GM21619 (cell line): ENCODE data around the gene PPP6R2.
"Not testable (repeated sequence)": the region's sequence is repeated elsewhere in the genome, so short reads cannot be mapped to it uniquely, and the experiment has no call there.

Source experiments
- ATAC-seq: cut with Tn5 transposase; IDR thresholded peaks from one replicate; pipeline ENCODE4 v1.9.1; 2021; ENCODE audit not compliant: unreplicated experiment

PPP6R2 gene

DNA sequence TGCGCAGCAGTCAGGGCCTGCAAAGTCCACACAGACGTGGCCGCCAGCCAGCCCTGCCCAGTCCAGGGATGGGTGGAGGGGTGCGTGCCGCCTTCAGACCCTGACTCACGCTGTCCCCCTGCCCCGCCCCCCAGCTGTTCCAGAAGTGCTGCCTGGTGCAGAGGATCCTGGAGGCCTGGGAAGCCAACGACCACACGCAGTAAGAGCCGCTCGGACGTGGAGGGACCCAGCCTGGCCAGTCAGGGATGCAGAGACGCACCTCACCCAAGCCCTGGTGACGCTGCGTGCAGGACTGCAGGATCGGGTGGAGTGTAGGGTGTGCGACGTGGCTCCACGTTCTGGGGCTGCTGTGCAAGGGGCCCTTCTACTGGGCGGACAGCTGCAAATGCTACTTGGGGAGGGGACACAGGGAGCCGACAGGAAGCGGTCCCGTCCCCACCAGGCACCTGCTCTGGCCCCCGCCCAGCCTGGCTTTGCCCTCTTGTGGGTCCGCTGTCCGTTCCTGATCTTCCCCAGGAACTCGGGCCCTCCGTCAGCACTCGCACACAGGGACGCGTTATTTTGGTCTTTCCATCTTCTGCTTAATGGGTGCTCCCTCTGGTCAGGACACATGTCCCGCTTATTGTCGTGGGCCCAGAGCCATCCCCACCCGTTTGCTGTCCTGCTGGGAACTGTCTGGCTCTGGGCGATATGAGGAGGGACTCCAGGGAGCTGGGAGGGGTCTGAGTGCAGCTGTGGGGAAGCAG is 89.2 kb downstream of the PPP6R2 start:
- no peak for ATAC-seq

DNA sequence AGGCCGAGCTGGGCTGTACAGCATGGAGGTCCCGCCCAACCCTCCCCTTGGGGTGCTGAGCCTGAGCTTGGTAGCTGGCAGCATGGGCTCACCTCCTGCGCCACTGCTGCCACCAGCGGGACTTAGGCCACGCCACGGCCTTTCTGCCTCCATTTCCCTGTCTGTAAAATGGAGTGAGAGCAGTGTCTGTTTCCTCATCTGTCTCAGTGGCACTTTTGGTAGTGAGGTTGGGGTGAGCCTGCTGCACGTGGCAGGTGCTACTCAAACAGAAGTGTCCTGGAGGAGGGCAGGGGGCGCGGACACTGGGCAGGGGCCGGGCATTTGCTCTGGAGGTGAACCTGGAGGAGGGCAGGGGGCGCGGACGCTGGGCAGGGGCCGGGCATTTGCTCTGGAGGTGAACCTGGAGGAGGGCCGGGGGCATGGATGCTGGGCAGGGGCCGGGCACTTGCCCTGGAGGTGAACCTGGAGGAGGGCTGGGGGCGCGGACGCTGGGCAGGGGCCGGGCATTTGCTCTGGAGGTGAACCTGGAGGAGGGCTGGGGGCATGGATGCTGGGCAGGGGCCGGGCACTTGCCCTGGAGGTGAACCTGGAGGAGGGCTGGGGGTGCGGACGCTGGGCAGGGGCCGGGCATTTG is 89.9 kb downstream of the PPP6R2 start:
- not testable (repeated sequence) for ATAC-seq

DNA sequence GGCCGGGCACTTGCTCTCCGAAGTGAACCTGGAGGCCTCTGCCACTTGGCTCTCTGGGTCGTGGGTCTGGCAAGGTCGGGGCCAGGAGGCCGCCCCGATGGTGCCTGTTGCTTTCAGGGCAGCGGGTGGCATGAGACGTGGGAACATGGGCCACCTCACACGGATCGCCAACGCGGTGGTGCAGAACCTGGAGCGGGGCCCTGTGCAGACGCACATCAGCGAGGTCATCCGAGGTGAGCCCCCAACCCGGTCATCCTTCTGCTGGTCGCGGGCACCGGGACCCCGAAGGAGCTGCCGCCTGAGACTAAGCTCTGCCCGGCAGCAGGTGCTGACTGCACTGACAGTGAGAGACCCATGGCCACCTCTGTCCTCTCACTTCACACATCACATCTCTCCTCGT is 91.7 kb downstream of the PPP6R2 start:
- no peak for ATAC-seq

DNA sequence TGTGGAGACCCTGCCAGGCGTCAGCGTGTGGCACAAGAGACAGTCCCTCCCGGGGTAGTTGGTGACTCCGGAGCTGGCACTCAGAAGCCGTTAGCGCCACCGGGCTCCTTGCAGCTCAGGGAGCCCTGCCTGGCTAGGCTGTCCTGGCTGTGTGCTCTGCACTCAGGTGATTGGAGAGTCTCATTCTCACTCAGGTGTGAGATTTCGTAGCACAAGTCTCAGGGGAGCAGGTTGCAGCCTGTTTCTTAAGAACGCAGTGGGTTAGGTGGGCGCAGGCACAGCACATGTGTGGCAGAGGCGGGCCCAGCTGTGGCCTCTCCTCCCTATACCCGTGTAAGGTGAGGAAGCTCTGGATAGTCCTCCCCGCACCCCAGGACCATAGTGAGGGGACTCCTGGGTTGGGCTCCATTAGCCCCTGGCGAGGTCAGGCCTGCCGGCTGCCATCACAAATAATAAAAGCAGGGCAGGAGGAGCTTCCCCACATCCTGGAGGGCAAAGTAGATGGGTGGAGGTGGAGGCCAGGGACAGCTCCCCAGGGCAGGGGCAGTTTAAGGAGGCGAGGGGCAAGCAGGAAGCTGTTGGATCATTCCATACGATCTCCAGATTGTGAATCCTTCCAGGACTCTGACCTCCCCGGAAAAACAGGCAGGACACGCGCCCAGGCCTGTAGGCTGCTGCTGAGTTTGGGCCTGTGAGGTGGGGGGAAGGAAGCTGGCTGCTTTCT is 92.3 kb downstream of the PPP6R2 start:
- no peak for ATAC-seq

DNA sequence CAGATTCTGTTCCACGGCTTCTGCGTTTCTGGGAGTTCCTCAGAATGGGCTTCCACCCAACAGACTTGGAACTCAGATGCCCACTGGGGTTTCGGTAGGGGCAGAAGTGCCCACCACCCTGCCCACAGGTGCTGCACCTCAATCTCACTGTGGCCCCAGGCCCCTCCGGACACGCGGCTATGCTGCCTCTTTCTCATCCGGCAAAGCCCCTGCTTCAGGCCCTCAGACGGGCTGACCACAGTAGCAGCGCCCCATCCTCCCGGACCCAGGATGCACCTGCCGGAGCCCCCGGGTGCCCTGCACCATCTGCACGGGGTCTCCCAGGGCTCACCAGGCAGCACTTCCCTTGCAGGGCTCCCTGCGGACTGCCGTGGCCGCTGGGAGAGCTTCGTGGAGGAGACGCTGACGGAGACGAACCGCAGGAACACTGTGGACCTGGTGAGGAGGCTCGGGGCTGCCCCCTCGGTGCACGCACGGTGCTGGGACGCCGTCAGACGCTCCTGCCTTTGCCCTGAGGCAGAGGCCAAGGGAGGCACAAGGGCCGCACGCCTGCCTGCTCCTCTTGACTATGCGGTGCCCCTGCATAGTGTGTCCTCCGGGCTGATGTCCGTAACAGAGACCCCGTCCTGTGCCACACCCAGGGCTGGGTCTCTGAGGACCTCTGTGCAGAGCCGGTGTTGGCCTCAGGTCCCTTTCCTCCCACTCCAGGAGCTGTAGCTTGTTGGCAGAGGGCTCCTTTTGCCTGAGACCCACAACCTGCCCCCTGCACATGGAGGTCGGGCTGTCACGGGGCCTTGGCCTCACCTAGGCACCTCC is 93.1 kb downstream of the PPP6R2 start:
- no peak for ATAC-seq

DNA sequence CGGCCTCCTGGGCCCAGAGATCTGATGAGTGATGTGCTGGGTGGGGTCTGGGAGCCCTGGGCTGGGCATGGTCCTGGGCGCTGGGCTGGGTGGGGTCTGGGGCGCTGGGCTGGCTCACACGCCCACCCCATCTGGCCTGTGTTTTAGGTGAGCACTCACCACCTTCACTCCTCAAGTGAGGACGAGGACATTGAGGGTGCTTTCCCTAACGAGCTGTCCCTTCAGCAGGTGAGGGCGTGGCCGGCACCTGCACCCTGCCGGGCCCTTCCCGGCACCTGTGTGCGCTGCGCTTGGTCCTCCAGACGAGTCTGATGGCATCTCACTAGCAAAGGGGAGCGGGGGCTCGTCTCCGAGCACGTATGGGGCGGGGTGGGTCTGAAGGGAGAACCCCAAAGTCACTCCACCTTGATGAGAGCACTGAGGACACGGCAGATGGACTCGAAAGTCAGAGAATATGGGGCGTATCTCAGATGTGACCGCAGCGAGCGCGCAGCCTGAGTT is 93.8 kb downstream of the PPP6R2 start:
- ATAC-seq = no peak

DNA sequence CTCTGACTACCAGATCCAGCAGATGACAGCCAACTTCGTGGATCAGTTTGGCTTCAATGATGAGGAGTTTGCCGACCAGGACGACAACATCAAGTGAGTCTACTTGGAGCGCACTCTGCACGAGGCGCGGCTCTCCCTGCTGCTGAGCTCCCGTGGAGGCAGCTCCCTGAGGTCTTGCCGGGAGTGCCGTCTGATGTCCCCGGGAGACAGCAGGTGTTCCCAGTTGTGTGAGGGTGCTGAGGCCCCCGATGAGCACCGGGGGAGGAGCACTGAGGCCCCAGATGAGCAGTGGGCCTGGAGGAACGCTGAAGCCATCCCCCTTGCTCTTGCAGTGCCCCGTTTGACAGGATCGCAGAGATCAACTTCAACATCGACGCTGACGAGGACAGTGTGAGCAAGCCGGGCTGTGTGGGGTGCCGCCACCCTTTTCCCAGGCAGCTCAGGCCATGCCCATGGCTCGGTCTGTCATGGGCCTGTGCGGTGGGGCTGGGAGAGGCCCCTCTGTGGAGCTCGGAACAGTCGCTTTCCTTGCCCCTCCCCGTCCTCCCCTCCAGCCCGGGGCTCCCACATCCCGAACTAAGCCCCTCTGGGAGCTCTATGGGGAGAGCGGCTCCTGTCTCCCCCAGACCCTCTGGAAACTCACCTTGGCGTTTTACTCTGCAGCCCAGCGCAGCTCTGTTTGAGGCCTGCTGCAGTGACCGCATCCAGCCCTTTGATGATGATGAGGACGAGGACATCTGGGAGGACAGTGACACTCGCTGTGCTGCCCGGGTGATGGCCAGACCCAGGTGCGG is 94.6 kb downstream of the PPP6R2 start:
- no peak for ATAC-seq

DNA sequence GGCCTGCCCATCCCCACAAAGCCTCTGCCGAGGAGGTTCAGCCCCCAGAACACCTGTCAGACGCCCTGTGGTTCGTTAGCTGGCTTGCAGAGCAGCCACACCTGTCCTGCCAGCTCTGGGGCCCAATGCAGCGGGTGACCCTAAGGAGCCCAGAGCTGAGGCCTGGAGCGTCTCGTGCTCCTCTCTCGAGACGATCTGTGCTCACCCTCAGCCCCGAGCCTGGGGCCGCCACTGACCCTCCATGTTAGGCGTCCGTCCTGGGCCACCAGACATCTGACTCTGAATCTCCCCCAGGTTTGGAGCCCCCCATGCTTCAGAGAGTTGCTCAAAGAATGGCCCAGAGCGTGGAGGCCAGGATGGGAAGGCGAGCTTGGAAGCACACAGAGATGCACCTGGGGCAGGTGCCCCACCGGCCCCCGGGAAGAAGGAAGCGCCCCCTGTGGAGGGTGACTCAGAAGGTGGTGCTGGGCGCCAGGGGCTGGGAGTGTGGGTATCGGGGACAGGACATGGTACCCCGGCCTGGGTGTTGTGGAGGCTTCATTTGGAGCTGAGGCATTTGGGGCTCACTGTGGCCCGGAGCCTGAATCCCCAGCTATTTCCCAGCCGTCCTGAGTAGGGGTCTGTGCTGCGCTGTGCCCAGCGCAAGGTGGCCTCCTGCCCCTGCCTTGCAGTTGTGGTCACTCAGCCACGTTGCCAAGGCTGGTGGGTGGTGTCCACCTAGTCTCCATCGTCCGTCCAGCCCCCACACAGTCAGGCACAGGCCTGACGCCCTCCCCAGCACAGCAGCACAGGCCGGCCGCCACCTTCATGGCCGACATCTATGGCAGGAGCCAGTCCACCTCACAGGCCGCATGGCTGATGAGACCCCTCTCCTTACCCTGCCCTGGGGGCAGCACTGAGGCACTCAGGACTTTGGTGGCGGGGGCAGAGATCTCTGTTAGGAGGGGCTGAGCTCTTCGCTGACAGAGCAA is 95.5 kb downstream of the PPP6R2 start:
- no peak for ATAC-seq

DNA sequence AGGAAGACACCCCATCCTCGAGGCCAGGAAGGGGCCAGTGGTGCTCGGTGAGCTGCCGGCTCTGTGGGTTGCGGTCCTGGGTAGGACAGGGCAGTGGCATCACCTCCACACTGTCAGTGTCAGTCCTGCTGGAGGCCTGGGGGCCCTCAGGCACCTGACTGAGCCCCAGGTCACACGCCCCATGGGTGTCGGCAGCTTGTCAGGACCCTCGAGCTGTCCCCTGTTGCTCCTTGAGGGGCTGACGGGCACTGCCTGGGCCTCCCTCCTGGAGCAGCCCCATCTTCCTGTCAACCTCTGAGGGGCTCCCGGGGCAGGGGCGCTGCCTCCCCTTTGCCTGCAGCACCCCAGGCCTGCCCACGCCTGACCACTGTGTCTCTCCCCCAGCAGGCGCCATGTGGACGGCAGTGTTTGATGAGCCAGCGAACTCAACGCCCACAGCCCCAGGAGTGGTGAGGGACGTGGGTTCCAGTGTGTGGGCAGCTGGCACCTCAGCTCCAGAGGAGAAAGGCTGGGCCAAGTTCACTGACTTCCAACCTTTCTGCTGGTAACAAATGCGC is 96.3 kb downstream of the PPP6R2 start:
- no peak for ATAC-seq

DNA sequence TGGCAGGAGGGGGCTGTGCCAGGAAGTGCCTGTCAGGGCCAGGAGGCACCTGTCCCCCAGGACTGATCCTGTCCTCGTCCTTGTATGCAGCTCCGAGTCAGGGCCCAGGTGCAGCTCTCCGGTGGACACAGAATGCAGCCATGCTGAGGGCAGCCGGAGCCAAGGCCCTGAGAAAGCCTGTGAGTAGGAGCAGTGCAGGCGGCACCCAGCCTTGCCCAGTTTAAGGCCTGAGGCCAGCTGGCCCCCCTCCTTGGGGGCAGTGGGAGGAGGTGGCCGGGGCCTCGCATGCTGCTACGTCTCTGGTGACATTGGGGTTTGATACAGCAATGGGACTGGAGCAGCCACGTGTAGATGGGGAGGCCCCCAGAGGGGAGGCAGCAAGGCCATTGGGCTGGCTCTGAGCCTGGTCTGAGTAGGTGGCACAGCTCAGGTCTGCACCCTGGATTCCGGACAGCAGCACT is 96.8 kb downstream of the PPP6R2 start:
- no peak for ATAC-seq

DNA sequence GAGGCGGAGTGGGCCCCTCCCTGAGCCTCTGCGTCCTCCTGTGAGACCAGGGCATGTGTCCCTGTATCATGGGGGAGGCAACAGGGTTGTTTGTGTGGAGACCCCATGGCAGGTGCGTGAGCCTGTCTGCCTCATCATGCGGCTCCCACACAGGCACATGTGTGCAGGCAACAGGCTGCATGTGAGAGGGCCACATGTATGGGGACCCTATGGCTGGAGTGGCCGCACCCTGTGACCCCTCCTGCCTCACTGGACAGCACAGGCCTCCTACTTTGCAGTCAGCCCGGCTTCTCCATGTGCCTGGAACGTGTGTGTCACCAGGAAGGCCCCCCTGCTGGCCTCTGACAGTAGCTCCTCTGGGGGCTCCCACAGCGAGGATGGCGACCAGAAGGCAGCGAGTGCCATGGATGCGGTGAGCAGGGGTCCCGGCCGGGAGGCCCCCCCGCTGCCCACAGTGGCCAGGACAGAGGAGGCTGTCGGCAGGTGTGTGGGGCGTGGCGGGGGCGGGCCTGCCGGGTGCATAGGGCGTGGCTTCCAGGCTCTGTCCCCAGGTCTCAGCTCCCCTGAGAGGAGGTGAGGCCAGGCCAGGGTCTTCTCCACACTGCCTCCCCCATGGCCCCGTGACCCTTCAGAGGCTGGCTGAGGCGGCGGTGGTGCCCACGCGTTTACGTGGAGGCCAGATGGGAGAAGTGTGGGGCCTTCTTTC is 97.6 kb downstream of the PPP6R2 start:
- ATAC-seq = no peak

DNA sequence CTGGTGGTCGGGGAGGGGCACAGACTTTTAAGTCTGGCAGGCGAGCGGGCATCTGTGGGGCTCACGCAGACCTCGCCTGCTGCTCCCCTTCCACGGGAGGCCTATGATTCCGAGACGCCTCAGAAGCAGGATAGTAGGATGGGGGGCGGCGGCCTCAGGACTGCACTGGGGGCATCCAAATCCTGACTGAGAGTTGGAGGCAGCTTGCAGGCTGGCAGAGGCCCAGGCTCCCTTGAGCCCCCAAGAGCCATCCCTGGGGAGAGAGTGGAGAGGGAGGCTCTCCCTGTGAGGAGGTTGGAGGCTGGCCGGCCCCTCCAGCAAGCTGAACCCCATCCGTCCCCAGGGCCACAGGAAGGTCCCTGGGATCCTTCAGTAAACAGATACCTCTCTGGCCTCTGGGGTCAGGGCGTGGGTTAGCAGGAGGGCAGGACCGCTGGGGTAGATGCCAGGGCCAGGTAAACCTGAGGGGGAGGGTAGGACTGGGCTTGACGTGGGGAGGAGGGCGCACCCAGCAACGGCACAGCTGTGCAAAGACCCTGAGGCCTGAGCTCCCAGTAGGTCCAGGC is 98.4 kb downstream of the PPP6R2 start:
- no peak for ATAC-seq

DNA sequence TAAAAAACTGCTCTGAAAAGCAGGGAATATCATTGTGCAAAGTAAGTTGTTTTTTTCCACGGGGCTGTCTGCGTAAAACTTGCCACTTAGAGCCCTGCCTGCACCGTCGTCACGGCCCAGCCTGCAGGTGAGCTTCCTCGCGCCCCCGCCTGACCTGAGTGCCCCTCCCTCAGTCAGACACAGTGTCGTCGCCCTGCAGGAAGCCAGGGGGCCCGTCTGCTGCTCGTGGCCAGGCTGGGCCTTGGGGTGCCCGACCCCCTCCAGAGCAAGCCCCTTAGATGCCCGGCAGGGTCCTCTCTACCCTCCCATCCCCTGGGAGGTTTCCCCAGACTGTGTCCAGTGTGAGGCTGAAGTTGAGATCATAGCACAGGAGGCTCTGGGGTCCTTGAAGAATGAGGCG is 100.1 kb downstream of the PPP6R2 start:
- ATAC-seq = no peak

DNA sequence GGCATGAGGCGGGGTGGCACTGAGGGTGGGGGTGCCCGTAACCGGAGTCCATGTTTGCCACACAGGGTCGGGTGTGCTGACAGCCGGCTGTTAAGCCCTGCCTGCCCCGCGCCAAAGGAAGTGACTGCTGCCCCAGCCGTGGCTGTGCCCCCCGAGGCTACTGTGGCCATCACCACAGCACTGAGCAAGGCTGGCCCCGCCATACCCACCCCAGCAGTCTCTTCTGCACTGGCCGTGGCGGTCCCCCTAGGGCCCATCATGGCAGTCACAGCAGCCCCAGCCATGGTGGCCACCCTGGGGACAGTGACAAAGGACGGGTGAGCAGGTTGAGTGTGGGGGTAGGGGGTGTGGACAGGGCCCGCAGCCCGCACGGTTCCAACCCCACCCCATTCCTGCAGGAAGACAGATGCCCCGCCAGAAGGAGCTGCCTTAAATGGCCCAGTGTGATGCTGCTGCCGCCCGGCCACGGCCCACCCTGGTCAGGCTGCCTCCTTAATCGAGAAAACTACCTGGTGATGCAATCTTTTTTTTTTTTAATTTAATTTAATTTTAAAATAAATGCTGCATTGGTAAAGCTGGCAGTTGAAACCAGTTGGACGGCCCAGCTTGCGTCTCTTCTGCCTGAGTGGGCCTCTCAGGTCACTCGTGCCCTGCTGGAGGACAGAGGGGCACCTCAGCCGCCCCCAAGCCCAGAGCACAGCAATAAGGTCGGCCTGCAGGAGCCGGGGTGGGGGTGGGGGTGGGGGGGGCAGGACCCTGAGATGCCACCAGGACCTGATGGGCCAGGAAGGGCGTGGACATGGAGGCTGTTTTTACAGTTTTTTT is 100.9 kb downstream of the PPP6R2 start:
- ATAC-seq = no peak

DNA sequence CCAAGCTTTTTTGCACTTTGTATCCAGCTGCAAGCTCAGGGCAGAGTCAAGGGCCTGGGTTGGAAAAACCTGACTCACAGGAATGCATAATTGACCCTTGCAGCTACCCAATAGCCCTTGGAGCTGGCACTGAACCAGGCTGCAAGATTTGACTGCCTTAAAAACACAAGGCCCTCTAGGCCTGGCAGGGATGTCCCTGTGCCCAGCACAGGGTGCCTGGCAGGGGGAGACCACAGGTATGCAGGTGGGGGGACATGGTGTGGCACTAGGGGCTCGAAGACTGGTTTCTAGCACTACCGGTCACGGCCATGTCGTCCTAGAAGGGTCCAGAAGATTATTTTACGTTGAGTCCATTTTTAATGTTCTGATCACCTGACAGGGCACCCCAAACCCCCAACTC is 101.5 kb downstream of the PPP6R2 start:
- no peak for ATAC-seq

DNA sequence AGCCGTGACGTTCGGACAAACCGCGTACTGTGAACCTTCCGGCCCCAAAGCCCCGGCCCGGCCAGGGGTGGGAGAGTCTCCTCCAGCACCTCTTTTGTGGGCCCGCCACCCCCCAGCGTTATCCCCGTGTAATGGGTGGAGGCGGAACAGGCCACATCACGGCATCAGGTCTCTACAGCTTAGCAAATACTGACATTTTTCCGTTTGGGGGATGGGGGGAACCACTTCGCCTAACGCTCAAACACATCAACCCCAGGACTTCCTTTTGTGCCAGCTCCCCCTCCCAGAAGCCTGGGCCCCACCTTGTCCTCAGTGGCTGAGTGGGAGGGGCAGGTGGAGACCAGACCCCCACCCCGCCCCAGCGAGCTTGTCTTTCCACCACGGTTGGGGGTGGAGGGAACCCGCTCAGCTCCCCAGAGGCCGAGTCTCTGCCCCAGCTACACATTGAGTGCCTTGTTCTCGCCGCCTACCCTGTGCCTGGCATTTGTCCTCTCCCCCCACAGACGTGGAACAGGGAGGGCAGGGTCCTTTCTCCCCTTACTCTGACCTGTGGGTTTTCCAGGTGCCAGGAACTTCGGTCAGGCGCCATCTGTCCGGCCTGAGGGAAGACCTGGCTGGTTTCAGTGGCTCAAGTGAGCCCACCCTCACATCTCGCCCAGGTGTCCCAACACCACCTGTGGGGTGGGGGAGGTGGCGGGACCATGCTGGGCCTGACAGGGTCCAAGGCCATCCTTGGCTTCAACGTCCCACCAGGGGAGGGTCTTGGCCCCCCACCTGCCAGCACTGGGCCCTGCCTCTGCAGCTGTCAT is 102.1 kb downstream of the PPP6R2 start:
- ATAC-seq = no peak
